D721Med (cell line): ENCODE results near the gene CMIP.

ENCODE experiments used
- DNase-seq: peaks from one replicate; pipeline ENCODE4 v3.0.0; 2011; ENCODE audit warnings: low spot score; ENCODE audit not compliant: insufficient read length
- FAIRE-seq: peaks from 2 replicates; lab custom pipeline; 2011; peaks lifted over from hg19 to GRCh38; lab: Jason Lieb, UNC
- TF ChIP-seq, protein P1 (sequence below): IDR thresholded peaks from 2 replicates; pipeline ENCODE4 v1.5.1; 2012; ENCODE audit warnings: mild to moderate bottlenecking, control low read depth; ENCODE audit not compliant: insufficient read depth; ENCODE audit errors: missing control alignments

The CMIP gene

DNA sequence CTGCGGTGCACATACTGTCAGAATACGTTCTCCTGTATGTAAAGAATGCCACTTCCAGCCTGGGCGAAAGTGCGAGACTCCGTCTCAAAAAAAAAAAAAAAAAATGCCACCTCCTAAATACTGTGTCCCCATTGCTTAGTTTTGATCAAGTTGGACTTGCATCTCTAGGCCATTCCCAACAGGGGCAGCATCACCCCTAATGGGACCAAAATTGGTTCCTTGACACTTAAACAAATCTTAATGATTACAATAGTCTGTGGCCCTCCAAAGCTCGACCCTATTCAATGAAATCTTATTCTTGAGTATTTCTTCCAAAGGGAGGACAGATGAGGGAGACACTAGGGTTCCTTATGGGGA, 179.8 kb downstream of the CMIP start:
- no peak for DNase-seq
- no peak for FAIRE-seq
- TF ChIP-seq, protein P1, sequence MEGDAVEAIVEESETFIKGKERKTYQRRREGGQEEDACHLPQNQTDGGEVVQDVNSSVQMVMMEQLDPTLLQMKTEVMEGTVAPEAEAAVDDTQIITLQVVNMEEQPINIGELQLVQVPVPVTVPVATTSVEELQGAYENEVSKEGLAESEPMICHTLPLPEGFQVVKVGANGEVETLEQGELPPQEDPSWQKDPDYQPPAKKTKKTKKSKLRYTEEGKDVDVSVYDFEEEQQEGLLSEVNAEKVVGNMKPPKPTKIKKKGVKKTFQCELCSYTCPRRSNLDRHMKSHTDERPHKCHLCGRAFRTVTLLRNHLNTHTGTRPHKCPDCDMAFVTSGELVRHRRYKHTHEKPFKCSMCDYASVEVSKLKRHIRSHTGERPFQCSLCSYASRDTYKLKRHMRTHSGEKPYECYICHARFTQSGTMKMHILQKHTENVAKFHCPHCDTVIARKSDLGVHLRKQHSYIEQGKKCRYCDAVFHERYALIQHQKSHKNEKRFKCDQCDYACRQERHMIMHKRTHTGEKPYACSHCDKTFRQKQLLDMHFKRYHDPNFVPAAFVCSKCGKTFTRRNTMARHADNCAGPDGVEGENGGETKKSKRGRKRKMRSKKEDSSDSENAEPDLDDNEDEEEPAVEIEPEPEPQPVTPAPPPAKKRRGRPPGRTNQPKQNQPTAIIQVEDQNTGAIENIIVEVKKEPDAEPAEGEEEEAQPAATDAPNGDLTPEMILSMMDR = no peak

DNA sequence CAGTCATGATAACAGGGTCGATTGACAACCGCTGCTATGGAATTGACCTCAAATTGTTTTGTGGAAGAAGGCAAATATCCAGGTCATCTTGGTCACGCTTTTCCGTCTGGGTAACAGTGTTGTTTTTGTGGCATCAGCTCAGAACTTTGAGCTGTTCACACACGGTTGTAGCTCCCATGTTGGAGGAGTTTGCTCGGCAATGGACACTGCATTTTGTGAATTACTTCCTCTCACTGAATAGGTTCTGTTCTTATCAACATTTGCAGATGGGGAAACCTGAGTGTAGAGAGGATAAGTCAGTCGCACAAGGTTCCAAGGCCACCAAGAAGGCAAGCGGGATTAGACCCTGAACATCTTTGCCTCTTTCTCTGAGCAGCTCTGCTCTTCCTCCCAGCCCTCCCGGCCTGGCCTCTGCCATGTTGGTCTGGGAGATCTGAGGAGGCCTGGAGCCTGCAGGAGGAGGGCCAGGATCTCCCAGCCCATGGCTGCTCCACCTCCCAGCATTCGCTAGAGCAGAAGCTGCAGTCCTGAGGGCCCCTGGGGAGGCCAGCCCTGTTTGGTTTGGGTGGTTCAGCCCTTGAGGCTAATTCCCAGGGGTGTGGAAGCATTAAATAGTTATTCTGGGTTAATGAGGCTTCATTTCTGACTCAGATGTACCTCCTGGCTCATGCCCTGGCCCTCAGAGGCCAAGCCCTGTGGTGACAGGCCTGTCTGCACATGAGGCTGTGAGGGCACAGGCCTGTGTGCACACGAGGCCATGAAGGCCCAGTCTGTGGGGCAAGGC, 180.3 kb downstream of the CMIP start:
- TF ChIP-seq, protein P1 = no peak
- DNase-seq (no peak), FAIRE-seq (no peak)

DNA sequence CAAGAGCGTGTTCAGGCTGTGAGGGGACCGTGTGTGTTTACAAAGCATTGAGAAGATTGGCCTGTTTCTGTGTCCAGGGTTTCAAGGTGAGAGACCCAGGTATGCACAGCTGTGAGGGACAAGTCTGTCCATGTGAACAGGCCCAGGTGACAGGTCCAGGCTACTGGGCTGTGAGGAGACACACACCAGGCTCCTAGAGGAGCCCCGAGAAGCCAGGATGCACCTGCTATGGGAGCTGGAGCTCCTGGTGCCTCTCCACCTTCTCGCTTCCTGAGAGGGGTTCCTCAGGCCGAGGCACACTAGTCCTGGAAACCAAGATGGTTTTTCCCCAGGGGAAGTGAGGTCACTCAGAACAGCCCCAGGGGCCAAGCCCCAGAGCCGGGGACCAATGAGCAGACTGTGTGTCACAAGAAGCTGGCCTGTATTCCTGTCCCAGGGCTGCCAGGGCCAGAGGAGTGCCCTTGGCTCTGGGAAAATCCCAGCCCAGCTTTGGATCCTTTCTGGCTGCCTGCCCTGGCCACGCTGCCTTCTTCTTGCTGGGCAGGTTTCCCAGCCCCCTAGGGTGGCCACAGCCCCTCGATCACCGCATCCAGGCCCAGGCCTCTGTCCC, 181.0 kb downstream of the CMIP start:
- TF ChIP-seq, protein P1 = no peak
- DNase-seq = no peak
- FAIRE-seq = no peak

DNA sequence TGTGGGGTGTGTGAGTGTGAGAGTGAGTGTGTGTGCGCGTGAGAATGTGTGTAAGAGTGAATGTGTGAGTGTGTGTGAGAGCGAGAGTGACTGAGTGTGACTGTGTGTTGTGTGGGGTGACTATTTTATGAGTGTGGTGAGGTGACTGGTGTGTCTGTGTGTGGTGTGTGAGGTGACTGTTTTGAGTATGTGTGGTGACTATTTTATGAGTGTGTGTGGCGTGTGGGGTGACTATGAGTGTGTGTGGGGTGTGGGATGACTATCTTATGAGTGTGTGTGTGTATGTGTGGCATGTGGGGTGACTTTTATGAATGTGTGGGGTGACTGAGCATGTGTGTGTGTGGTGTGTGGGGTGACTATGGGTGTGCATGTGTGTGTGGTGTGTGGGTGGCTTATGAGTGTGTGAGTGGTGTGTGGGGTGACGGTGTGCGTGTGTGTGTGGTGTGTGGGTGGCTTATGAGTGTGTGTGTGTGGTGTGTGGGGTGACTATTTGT, 181.6 kb downstream of the CMIP start:
- DNase-seq (no peak), FAIRE-seq (no peak)
- TF ChIP-seq, protein P1 = no peak

DNA sequence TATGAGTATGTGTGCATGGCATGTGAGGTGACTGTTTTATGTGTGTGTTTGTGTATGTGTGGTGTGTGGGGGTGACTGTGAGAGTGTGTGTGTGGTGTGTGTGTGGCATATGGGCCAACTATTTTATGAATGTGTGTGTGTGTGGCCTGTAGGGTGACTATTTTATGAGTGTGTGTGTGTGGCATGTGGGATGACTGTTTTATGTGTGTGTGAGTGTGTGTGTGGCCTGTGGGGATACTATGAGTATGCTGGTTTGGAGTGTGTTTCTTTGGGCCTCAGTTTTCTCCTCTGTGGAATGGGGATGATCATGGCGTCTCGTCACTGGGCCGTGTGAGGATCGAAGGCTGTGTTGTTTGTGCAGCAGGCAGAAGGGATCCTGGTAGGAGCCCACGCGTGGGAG, 182.4 kb downstream of the CMIP start:
- DNase-seq (no peak), FAIRE-seq (no peak)
- TF ChIP-seq, protein P1 = no peak

DNA sequence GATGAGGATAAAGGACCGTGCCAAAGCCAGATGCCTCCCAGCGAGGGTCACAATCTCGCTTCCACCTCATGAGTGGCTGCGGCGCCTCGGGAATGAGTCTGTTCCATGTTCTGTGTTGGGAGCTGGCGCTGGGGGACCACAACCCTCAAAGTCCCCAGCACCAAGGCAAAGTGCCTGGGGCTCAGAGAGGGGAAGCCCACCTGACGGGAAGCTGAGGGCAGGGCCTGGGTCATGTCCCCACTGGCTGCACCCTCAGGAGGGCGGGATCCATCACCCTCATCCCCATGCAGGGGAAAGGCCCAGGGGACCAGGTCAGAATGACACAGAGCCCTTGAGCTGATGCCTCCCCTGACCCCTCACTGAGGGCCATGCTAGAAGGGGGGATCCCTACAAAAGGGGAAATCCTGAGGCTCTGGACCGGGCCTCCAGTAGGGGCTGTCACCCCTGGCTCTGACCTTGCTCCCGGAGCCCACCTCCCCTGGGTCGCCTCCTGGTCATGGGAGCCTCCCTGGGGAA, 183.2 kb downstream of the CMIP start:
- FAIRE-seq (no peak), DNase-seq (no peak)
- TF ChIP-seq, protein P1 = no peak
